GM23338 (cell line): ENCODE results near the gene ZNF804A.

Experiments
- CREB1 ChIP-seq: fragments of 250-450 bp; sonication (Bioruptor Pico); IDR thresholded peaks from 2 replicates; pipeline ENCODE4 v1.5.0; 2020; ENCODE audit warnings: low read depth, mild to moderate bottlenecking, moderate library complexity
- CTCF ChIP-seq, 2 experiments: fragments of 200-600 bp in 1 of 2; sonication (generic) in 1 of 2; conservative IDR thresholded peaks; 2 replicates each; pipeline versions ENCODE4 v1.5.1 to v1.6.1; 2016 to 2017; ENCODE audit warnings: antibody characterized with exemption in 2 of 2, low read depth in 2 of 2, mild to moderate bottlenecking in 2 of 2, moderate library complexity in 1 of 2
- ETS1 ChIP-seq: IDR thresholded peaks from 2 replicates; pipeline ENCODE4 v1.6.1; 2016; ENCODE audit warnings: antibody characterized with exemption
- EZH2 ChIP-seq: fragments of 200-600 bp; sonication (generic); IDR thresholded peaks from one replicate; pipeline ENCODE4 v1.8.0; 2017; ENCODE audit warnings: antibody characterized with exemption, mild to moderate bottlenecking, low read depth; ENCODE audit not compliant: unreplicated experiment
- EZH2phosphoT487 ChIP-seq: fragments of 200-600 bp; sonication (generic); IDR thresholded peaks from one replicate; pipeline ENCODE4 v1.8.1; 2018; ENCODE audit warnings: antibody characterized with exemption; ENCODE audit not compliant: unreplicated experiment
- JUNB ChIP-seq: IDR thresholded peaks from one replicate; pipeline ENCODE4 v1.6.1; 2016; ENCODE audit warnings: antibody characterized with exemption; ENCODE audit not compliant: unreplicated experiment
- NANOG ChIP-seq: IDR thresholded peaks from 2 replicates; pipeline ENCODE4 v1.6.1; 2016; ENCODE audit warnings: antibody characterized with exemption, borderline replicate concordance
- POLR2AphosphoS5 ChIP-seq: IDR thresholded peaks from 2 replicates; pipeline ENCODE4 v1.6.1; 2016; ENCODE audit warnings: antibody characterized with exemption, low read depth
- REST ChIP-seq: IDR thresholded peaks from one replicate; pipeline ENCODE4 v1.6.1; 2018; ENCODE audit warnings: antibody characterized with exemption; ENCODE audit not compliant: unreplicated experiment
- STAT1 ChIP-seq: IDR thresholded peaks from one replicate; pipeline ENCODE4 v1.6.1; 2016; ENCODE audit warnings: antibody characterized with exemption; ENCODE audit not compliant: unreplicated experiment
- ZNF114 ChIP-seq: fragments of 250-450 bp; sonication (Bioruptor Pico); IDR thresholded peaks from 2 replicates; pipeline ENCODE4 v1.5.0; 2020; ENCODE audit warnings: mild to moderate bottlenecking, moderate library complexity
- ZNF462 ChIP-seq: fragments of 250-450 bp; sonication (Bioruptor Pico); IDR thresholded peaks from 2 replicates; pipeline ENCODE4 v1.5.0; 2020; ENCODE audit warnings: mild to moderate bottlenecking, moderate library complexity

- no peak for TF ChIP-seq CTCF (conservative IDR thresholded peaks at IDR 0.05; ENCODE audit: low read depth in 2 of 2)
- no peak for TF ChIP-seq EZH2
- TF ChIP-seq POLR2AphosphoS5 = no peak
- TF ChIP-seq CREB1 (CRISPR knock-in tag) = no peak
- no peak for TF ChIP-seq REST
- TF ChIP-seq EZH2phosphoT487 = no peak
- TF ChIP-seq JUNB = no peak
- no peak for TF ChIP-seq NANOG
- no peak for TF ChIP-seq ZNF114 (CRISPR knock-in tag)
- no peak for TF ChIP-seq ETS1
- no peak for TF ChIP-seq STAT1
- TF ChIP-seq ZNF462 = no peak
These were observed 91.3 kb downstream of the ZNF804A start for GRCh38 chr2:184689638-184690037.
